NCI-H2171 treated with DMSO at 0.1 percent for 48 hours (cell line): Measurements from ENCODE around the gene MIER1.
A peak's percentile ranks its signal among the peaks of the same experiment; 100 is the strongest.
"Not testable (repeated sequence)": the region's sequence is repeated elsewhere in the genome, so short reads cannot be mapped to it uniquely, and the experiment has no call there.

Experiments
- DNase-seq: peaks from one replicate; lab custom pipeline; 2025; lab: John Stamatoyannopoulos, UW

Gene MIER1

GRCh38 chr1:66938613-66939012 lies 13.8 kb downstream of the MIER1 start:
- no peak for DNase-seq

- no peak for DNase-seq
These were observed 16.2 kb downstream of the MIER1 start for GRCh38 chr1:66940981-66941380.

- no peak for DNase-seq
These were observed 18.7 kb downstream of the MIER1 start for GRCh38 chr1:66943361-66943969.

GRCh38 chr1:66944330-66945274 lies 19.8 kb downstream of the MIER1 start:
- no peak for DNase-seq

DNA sequence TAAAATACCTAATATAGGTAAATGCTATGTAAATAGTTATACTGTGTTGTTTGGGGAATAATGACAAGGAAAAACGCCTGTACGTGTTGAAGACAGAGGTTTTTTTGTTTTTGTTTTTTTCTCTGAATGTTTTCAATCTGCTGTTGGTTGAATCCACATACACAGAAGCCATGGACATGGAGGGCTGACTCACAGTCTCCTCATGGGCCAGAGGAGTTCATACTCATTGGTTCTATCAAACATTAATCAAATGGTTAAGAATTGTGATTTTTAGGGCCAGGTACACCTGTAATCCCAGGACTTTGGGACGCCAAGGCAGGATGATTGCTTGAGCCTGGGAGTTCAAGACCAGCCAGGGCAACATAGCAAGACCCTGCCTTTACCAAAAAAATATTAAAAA lies 20.5 kb downstream of the MIER1 start:
- DNase-seq: no peak

DNA sequence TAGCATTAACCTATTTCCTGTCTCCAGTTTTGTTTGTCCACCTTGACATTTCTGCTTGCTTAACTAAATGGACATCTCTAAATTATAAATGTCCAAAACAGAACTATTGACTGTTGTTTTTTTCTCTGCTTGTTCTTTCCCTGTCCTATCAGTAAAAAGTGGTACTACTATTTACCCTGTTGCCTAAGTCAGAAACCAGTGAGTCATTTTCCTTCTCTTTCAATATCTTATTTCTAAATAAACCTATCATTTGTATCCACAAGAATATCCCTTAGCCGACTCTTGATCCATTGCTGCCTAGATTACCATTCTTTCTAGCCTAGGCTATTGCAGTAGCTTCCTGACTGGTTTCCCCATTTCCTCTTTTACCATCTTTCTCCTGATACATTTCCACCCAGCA lies 22.5 kb downstream of the MIER1 start:
- DNase-seq: no peak

DNA sequence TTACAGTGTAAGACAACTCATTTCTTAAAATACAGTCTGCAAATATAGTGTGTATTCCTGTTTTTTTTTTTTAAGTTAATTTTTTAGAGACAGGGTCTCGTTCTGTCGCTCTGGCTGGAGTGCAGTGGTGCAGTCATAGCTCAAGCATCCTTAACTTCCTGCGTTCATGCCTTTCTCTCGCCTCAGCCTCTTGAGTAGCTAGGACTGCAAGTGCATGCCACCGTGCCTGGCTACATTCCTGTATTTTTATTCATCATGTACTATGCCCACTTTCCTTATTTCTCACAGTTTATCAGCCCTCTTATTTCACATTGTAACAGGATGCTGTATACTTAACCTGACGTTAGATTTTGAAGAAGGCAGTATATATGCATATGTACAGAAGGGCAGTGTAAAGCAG lies 26.7 kb downstream of the MIER1 start:
- DNase-seq: no peak

DNA sequence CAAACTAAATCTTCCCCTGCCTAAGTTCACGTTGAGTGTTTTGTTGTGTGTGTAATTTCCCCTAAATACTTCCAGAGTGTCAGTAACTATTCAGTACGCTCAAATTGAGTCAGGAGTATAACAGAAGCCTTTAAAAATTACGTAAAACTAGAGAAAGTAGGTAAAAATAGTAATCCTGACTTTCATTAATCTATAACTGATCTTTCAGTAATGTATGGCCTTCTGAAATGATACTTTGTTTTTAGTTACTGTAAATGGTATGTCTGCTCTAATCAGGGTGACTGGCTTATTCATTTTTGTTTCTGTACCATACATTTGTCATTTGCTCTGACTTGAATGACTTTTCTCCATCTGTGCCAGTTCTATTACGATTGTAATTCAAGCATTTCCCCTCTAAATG lies 29.4 kb downstream of the MIER1 start:
- DNase-seq: no peak

- DNase-seq: no peak
These were observed 33.1 kb downstream of the MIER1 start for GRCh38 chr1:66957938-66958337.

DNA sequence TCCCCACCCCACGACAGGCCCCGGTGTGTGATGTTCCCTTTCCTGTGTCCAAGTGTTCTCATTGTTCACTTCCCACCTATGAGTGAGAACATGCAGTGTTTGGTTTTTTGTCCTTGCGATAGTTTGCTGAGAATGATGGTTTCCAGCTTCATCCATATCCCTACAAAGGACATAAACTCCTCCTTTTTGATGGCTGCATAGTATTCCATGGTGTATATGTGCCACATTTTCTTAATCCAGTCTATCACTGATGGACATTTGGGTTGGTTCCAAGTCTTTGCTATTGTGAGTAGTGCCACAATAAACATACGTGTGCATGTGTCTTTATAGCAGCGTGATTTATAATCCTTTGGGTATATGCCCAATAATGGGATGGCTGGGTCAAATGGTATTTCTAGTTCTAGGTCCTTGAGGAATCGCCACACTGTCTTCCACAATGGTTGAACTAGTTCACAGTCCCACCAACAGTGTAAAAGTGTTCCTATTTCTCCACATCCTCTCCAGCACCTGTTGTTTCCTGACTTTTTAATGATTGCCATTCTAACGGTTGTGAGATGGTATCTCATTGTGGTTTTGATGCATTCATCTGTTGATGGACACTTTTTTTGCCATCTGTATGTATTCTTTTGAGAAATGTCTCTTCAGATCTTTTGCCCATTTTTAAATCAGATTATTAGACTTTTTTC lies 41.5 kb downstream of the MIER1 start:
- DNase-seq: not testable (repeated sequence)

DNA sequence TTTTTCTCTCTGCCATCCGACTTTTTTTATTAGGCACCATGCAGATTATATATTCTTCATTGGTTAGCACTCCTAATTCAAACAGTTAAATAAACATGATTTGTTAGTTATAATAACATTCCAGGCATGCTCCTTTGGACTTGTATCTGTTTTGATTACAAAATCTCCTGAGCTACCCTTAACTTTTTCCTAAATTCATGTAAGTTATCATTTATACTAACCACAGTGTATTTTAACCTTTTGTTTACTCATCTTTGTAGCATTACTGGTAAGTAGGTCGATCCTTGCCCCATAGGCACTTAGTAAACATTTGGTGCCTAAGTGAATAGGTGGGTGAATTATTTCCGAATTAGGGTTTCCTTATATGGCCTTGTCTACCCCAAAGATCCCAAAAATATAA lies 43.8 kb downstream of the MIER1 start:
- DNase-seq: no peak

GRCh38 chr1:66978201-66978600 lies 53.4 kb downstream of the MIER1 start:
- DNase-seq: no peak

GRCh38 chr1:66979621-66980020 lies 54.8 kb downstream of the MIER1 start:
- DNase-seq: not testable (repeated sequence)

DNA sequence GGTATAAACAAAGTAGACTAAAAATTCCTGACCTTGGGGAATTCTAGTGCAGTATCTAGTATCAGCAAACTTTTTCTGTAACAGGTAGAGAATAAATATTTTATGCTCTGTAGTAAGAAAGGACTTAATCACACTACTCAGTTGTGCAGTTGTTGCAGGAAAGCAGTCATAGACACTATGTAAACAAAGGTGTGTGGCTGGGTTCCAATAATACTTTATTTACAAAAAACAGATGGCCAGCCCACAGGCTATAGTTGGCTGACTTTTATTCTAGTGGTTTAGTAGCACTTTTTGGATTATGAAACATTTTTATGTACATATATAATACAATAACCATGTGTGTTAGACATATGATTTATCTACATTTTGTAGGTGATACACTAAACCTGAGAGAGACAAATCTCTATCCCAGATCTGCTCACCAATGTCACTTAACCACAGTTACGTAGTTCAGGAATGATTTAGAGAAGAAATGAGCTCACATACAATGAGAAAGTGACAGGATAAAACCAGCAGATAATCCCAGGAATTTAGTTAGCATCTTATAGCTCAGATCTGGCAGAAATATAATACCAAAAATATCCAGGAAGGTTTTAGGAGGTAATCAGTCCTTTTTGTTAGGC lies 56.1 kb downstream of the MIER1 start:
- peak; percentile 43 for DNase-seq

DNA sequence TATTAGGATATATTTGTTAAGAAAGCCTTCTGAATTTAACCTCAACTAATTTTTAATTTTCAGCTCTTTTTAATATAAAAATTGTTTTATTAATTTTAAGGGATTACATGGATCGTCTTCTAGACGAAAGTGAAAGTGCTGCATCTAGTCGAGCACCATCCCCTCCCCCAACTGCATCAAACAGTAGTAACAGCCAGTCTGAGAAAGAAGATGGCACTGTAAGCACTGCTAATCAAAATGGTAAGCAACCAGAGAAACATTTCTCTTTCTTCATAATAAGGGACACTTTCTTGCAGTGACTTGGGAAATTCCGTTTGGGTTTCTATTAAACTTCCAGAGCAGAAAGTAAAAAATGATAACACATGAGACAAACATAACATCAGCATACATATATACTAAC lies 56.9 kb downstream of the MIER1 start:
- DNase-seq: no peak

DNA sequence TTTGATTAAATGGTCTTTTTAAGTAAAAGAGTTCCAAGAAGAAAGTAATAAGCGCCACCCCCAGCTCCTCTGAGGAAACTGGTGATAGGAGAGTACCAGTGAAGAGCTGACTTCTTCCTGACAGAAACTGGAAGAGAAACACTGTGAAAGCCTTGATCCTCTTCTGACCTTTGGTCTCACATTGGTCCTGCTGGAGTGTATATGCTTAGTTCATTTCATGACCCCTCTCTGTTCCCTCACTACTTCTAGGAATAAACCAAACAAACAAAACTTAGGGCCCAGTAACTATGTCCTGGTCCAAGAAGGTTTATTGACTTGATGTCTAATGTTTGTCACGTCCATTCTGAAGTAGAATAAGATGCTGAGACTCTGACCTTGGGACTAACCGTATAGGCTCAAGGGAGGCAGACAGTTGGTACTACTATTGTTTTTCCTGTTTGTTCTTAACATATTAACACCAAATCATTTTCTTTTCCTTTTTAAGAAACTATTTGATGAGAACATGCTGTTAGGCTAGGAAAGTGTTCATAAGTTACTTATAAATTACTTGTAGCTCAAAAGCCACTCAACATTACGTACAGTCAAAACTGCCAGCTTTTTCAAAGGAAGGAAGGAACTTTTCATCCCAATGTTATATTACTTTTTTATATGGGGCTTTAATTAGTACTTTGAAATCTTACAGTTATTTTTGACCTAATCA lies 57.9 kb downstream of the MIER1 start:
- no peak for DNase-seq

DNA sequence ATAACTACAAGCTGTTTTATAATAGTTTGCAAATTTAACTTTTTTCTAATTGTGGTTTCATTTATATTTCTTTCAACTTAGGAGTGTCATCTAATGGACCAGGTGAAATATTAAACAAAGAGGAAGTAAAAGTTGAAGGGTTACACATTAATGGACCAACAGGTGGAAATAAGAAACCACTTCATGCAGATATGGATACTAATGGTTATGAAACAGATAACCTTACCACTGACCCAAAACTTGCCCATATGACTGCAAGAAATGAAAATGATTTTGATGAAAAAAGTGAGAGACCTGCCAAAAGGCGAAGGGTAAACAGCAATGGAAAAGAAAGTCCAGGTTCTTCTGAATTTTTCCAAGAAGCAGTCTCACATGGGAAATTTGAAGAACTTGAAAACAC lies 59.7 kb downstream of the MIER1 start:
- DNase-seq: no peak

- no peak for DNase-seq
These were observed 61.0 kb downstream of the MIER1 start for GRCh38 chr1:66985835-66986234.

DNA sequence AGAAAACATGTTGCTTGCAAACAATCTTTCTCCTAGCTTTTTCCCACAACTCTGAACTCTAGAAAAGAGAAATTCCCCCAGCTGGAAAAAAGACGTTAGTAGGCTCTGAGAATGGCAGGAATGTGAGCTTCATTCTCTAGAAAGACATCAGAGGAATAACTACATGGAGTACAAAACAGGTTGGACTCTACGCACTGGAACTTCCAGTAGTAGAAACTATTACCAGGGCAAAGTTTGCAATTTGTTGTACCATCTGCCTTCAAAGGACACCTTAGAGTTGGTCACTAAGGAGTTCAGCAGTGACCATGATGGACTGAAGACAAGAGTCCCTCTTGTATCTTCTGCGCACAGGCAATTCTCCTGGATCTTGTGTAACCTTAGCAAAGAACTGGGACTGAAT lies 68.3 kb downstream of the MIER1 start:
- DNase-seq: no peak

- peak; percentile 44 for DNase-seq
These were observed 71.4 kb downstream of the MIER1 start for GRCh38 chr1:66996018-66996682.

DNA sequence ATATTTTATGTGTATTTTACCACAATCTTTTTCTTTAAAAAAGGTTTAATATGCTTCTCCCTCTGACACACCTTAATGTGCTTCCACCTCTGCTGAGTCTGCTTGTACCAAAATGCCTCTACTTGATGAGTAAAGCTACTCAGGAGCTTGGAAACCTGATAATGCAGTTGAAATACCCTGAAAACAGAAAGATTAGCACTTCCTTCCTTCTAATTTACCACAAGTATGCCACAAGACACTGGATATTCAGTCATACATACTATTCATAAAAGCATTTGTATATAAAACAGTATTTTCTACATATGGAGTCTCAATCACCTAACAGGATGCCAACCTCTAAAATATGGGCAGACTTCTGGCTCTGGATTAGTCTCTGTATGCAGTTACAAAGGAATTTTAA lies 74.2 kb downstream of the MIER1 start:
- DNase-seq: no peak
